ENCODE data around the gene ERRFI1. TPM values are rescaled to one million over a fixed set of nuclear protein-coding genes. Genes with fewer than 3 reads are reported as not detected.

The ERRFI1 gene
- total and polyA plus RNA-seq, 2 of the 8 experiments (the other 6 are each of a cell fraction or from before 2014, with no cell fraction given), result 23.4 to 46.1 TPM

DNA sequence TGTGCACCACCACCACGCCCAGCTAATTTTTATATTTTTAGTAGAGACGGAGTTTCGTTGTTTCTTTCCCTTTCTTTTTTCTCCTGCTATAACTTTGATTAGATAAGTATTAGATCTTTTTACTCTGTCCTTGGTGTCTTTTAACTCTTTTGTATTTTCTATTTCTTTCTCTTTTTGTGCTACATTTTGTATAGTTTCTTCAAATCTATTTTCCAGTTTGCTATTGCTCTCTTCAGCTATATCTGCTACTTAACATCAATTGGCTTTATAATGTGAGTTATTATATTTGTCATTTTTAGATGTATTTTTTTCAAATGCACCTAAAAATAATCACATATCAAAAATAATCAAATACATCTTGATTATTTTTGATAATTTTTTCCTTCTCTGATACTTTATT, 16.0 kb upstream of the ERRFI1 start (continued):
- TF ChIP-seq TEAD4 (IDR thresholded peaks at IDR 0.05; ENCODE audit: low read depth, low read length), result no peak
- no peak for TF ChIP-seq RAD21 (IDR thresholded peaks at IDR 0.05 in 1 of 2, conservative IDR thresholded peaks at IDR 0.05 in 1 of 2; ENCODE audit: low read depth in 2 of 2, low read length in 2 of 2)
- no peak for TF ChIP-seq RNF2 (IDR thresholded peaks at IDR 0.05; ENCODE audit: borderline replicate concordance, low read depth, low read length, missing control alignments, poor library complexity, severe bottlenecking)
- TF ChIP-seq ZNF274 (IDR thresholded peaks at IDR 0.05; ENCODE audit: borderline replicate concordance, extremely low read depth, low read length), result no peak
- TF ChIP-seq HDAC6 (IDR thresholded peaks at IDR 0.05; ENCODE audit: low read depth, low read length), result no peak

Measured in H1 (cell line).